ENCODE results near the gene CGB2.
A peak's percentile ranks its signal among the peaks of the same experiment; 100 is the strongest.

- TF ChIP-seq CTCF (conservative IDR thresholded peaks at IDR 0.05) (peak; percentile 78), EZH2 (IDR thresholded peaks at IDR 0.05; ENCODE audit: low read depth) (no peak)
Observed at GRCh38 chr19:49056101-49056901, 24.6 kb downstream of the CGB2 start.

Measured in PC-9 (cell line).